Activated T-cell treated with anti-CD3 and anti-CD28 coated beads, Interleukin-2, amount 50 U/mL, for 48 hours (primary cell): ENCODE measurements around the gene POLR2A.
A peak's percentile ranks its signal among the peaks of the same experiment; 100 is the strongest.
"Not testable (repeated sequence)": the region's sequence is repeated elsewhere in the genome, so short reads cannot be mapped to it uniquely, and the experiment has no call there.

Source experiments
- DNase-seq, 2 experiments: peaks; one replicate each; pipeline ENCODE4 v3.0.0-alpha.2; 2020

Gene POLR2A

GRCh38 chr17:7460850-7461660, 23.1 kb upstream of the POLR2A start:
- no peak for DNase-seq

DNA sequence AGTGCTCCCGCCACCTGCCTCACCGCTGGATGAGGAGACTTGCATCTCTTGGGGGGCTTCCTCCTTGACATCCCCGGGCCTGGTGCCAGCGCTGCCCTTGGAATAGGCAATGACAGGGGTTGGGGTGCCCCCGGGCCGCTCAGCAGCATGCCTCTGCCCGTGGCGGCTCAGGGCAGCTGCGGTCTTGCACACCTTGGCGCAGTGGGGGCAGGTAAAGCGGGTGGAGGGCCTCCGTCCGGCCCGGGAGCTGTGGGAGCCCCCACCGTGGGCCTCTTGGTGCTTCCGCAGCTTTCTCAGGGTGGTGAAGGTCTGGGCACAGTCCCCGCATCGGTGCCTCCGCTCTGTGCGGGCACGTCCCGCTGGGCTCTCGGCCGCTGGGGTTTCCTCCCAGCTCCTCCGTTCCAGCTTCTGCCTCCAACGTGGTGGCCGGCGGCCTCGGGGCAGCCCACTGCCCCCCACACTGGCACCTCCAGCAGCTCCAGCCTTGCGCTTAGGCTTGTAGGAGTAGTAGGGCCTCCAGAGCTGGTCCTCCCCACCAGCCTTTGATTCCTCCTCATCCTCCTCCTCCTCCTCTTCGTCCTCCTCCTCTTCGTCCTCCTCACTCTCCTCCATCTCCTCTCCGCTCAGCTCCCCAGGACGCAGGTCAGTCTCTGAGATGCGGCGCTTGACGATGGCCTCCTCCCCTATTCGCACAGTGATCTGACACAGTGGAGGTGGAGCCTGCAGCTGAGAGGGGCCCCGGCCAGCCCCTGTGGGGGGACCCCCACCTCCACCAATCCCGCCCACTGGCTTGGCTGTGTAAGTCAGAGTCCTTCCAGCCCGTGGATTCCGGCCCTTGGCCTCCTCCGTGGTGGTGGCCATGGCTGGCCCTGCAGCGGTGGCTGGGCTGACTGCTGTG, 21.4 kb upstream of the POLR2A start:
- DNase-seq, result no peak

GRCh38 chr17:7463372-7463846, 20.8 kb upstream of the POLR2A start:
- DNase-seq, result no peak

- DNase-seq, result no peak
These were observed 20.1 kb upstream of the POLR2A start for GRCh38 chr17:7464081-7464480.

GRCh38 chr17:7465597-7466275, 18.4 kb upstream of the POLR2A start:
- DNase-seq, result no peak

DNA sequence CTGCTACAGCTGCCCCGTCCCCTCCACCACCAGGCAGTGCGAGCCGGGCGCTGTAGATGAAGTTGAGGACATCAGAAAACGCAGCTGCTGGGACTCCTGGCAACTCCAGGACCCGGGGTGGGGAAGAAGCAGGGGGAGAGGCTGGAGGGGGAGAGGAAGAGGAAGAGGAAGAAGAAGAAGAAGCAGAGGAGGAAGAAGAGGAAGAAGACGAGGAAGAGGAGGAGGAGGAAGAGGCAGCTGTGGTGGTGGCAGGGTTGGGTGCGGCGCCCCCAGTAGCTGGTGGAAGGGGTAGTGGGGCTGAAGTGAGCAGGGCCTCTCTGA, 17.9 kb upstream of the POLR2A start:
- DNase-seq, result no peak

- no peak for DNase-seq
These were observed 17.4 kb upstream of the POLR2A start for GRCh38 chr17:7466639-7467341.

GRCh38 chr17:7467498-7467897, 16.7 kb upstream of the POLR2A start:
- no peak for DNase-seq

- no peak for DNase-seq
These were observed 15.9 kb upstream of the POLR2A start for GRCh38 chr17:7468290-7468689.

DNA sequence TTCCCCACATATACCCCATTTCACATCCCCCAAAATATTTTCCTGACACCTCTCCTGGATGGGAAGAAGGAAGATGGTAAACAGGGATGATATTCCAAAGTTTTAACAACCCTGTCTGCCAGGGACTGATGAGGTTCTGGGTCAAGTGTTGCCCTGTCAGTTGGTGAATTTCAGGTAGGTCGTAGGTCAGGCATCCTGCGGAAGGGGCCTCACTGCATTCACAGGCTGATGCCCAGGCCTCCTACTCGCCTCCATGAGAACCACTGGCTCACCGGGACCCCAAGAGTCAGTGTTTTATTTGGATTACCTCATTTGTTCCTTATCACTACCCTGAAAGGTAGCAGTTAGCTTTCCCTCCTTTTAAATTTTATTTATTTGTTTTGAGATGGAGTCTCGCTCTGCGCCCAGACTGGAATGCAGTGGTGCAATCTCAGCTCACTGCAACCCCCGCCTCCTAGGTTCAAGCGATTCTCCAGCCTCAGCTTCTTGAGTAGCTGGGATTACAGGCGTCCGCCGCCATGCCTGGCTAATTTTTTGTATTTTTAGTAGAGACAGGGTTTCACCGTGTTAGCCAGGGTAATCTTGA, 15.3 kb upstream of the POLR2A start:
- DNase-seq, result no peak

DNA sequence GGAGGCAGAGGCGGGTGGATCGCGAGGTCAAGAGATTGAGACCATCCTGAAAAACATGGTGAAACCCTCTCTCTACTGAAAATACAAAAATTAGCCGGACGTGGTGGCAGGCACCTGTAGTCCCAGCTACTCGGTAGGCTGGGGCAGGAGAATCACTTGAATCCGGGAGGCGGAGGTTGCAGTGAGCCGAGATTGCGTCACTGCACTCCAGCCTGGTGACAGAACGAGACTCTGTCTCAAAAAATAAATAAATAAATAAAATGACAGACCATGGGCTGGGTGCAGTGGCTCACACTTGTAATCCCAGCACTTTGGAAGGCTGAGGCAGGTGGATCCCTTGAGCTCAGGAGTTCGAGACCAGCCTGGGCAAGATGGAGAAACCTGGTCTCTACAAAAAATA, 14.3 kb upstream of the POLR2A start:
- DNase-seq, result not testable (repeated sequence)

- not testable (repeated sequence) for DNase-seq
These were observed 13.7 kb upstream of the POLR2A start for GRCh38 chr17:7470457-7470973.

GRCh38 chr17:7471729-7472128, 12.4 kb upstream of the POLR2A start:
- DNase-seq, result no peak

- not testable (repeated sequence) for DNase-seq
These were observed 9.4 kb upstream of the POLR2A start for GRCh38 chr17:7474767-7475166.

GRCh38 chr17:7475764-7476422, 8.3 kb upstream of the POLR2A start:
- DNase-seq, result no peak

DNA sequence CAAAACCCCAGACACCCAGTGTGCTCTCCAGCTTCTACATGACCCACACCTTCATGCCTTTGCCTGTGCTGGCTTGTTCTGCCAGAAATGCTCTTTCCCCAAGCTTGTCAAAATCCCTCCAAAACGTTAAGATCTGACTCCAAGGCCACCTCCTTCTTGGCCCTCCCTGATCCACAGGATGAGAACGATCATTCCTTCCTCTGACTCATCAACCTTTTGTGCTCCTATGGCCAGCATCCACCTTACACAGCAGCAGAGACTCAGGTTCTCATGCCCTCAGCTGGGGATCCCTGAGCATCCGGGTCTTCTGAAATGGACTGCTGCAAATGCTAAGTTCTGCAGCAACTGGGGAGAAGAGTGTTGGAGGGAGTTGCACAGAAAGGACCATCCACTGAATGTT, 7.7 kb upstream of the POLR2A start:
- DNase-seq, result no peak

DNA sequence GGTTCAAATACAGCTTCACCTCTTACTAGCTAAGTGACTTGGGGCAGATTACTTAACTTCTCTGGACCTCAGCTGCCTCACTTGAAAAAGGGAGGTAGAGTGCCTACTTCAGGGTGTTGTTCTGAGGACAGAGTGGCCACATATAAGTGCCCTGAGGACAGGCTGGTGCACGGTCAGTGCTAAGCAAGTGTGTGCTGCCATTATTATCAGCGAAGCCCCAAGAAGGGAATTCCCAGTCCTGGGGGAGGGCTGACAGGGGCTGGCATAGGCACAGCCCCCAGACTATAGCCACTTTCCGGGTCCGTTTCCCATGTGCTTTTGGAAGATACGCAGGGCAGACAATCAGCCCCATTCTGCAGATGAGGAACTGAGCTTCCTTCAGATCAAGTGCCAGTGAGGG, 7.2 kb upstream of the POLR2A start:
- no peak for DNase-seq

DNA sequence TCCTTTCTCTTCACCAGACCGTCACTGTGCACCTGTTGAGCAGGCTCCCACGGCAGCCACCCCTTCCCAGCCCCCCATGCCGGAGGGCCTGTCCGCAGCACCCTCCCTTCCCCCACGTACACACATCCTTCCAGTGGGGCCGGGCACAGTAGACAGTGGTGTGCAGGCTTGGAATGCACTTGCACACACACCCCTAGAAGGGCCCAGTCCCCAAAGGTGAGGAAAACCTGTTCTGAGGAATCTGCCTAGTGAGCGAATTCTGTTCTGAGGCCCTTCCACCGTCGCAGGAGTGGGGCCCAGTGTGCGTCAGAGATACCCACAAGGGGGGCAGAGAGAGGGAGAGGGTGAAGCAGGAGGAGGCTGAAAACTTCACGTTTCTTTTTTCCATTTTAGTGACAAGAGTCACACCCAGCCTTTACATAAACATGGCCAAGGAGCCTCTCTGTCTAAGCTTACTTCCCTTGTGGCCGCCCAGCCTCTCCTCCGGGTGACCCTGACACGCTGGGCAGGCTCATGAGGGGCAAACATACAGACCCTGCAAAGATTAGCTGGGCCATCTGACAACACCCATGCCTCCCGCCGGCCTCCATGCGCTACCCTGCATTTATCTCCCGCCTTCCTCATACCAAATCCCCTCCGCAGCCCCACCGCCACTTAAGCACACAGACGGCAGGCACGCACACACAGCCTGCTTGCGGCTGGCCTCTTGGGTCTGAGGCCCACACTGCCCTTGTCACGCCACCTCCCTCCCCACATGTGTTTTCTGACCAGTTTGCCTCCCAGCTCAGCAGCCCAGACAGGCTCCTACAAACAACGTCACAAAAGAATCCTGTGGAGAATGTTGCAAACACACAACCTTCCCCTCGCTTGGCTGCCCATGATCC, 6.5 kb upstream of the POLR2A start:
- peak; percentile 47 to 54 for DNase-seq

GRCh38 chr17:7478276-7479212, 5.6 kb upstream of the POLR2A start:
- DNase-seq, result peak; percentile 65 to 72
